Stimulated activated memory B cell treated with anti-CD40 and anti-IgM and Interleukin-4, amounts not matched to agents 10 μg/mL and 1 μg/mL and 100 μg/mL, for 72 hours (primary cell): ENCODE measurements around the gene GLRA3.

Experiments used
- ATAC-seq: fragments of 150-1000 bp; cut with Tn5 transposase; 2 replicates; pipeline ENCODE4 v1.10.0; 2021
- H3K27ac Mint-ChIP-seq: one replicate; pipeline ENCODE4 v1.8.0; 2022; ENCODE audit warnings: mild to moderate bottlenecking, mixed read lengths
- H3K27me3 Mint-ChIP-seq: one replicate; pipeline ENCODE4 v1.8.0; 2022; ENCODE audit warnings: mixed read lengths
- H3K36me3 Mint-ChIP-seq: one replicate; pipeline ENCODE4 v1.8.0; 2022; ENCODE audit warnings: mixed read lengths
- H3K4me1 Mint-ChIP-seq: one replicate; pipeline ENCODE4 v1.8.0; 2022; ENCODE audit warnings: mixed read lengths
- H3K4me3 Mint-ChIP-seq: one replicate; pipeline ENCODE4 v1.8.0; 2022; ENCODE audit warnings: mild to moderate bottlenecking, moderate library complexity, mixed read lengths
- H3K9me3 Mint-ChIP-seq: one replicate; pipeline ENCODE4 v1.8.0; 2022; ENCODE audit warnings: mixed read lengths

The GLRA3 gene

GRCh38 chr4:174627473-174627872 lies 201.6 kb downstream of the GLRA3 start:
- Mint-ChIP-seq H3K4me1 (no peaks in the 10 kb centered on the region), H3K4me3 (no peak overlapping the region), H3K9me3 (no peaks in the 10 kb centered on the region), H3K36me3 (no peaks in the 10 kb centered on the region), H3K27me3 (no peaks in the 10 kb centered on the region), H3K27ac (no peak overlapping the region)
- ATAC-seq, result no peak

GRCh38 chr4:174626342-174627008 lies 202.6 kb downstream of the GLRA3 start:
- no peaks in the 10 kb centered on the region for H3K4me1 Mint-ChIP-seq

GRCh38 chr4:174616661-174617060 lies 212.4 kb downstream of the GLRA3 start:
- ATAC-seq, result no peak
- peaks cover 6% of the 10 kb centered on the region for H3K4me1 Mint-ChIP-seq

More at GRCh38 chr4:174626342-174627008, 202.6 kb downstream of the GLRA3 start:
- Mint-ChIP-seq H3K36me3 (no peaks in the 10 kb centered on the region), H3K27ac (no peak overlapping the region), H3K4me3 (no peak overlapping the region), H3K9me3 (no peaks in the 10 kb centered on the region), H3K27me3 (no peaks in the 10 kb centered on the region)
- no peak for ATAC-seq

GRCh38 chr4:174613979-174614378 lies 215.1 kb downstream of the GLRA3 start:
- H3K9me3 Mint-ChIP-seq, result peaks cover 5% of the 10 kb centered on the region
- H3K36me3 Mint-ChIP-seq, result no peaks in the 10 kb centered on the region
- peaks cover 6% of the 10 kb centered on the region for H3K4me1 Mint-ChIP-seq
- peaks cover 5% of the 10 kb centered on the region for H3K27me3 Mint-ChIP-seq
- no peak for ATAC-seq
- no peak overlapping the region for H3K27ac Mint-ChIP-seq
- no peak overlapping the region for H3K4me3 Mint-ChIP-seq

More at GRCh38 chr4:174616661-174617060, 212.4 kb downstream of the GLRA3 start:
- Mint-ChIP-seq H3K27ac (no peak overlapping the region), H3K9me3 (peaks cover 5% of the 10 kb centered on the region), H3K27me3 (peaks cover 9% of the 10 kb centered on the region), H3K4me3 (no peak overlapping the region), H3K36me3 (no peaks in the 10 kb centered on the region)

GRCh38 chr4:174611792-174612191 lies 217.3 kb downstream of the GLRA3 start:
- no peak for ATAC-seq
- Mint-ChIP-seq H3K36me3 (no peaks in the 10 kb centered on the region), H3K4me3 (no peak overlapping the region), H3K27me3 (no peaks in the 10 kb centered on the region), H3K9me3 (peaks cover 5% of the 10 kb centered on the region), H3K27ac (no peak overlapping the region), H3K4me1 (peaks cover 6% of the 10 kb centered on the region)

GRCh38 chr4:174607792-174608191 lies 221.3 kb downstream of the GLRA3 start:
- Mint-ChIP-seq H3K36me3 (no peaks in the 10 kb centered on the region), H3K27ac (no peak overlapping the region), H3K4me3 (no peak overlapping the region), H3K9me3 (peaks cover 4% of the 10 kb centered on the region), H3K4me1 (no peaks in the 10 kb centered on the region), H3K27me3 (no peaks in the 10 kb centered on the region)
- ATAC-seq, result no peak

GRCh38 chr4:174604198-174604597 lies 224.8 kb downstream of the GLRA3 start:
- Mint-ChIP-seq H3K27me3 (no peaks in the 10 kb centered on the region), H3K4me1 (no peaks in the 10 kb centered on the region), H3K27ac (no peak overlapping the region), H3K36me3 (no peaks in the 10 kb centered on the region), H3K9me3 (no peaks in the 10 kb centered on the region), H3K4me3 (no peak overlapping the region)
- no peak for ATAC-seq

- Mint-ChIP-seq H3K4me3 (no peak overlapping the region), H3K36me3 (no peaks in the 10 kb centered on the region), H3K9me3 (peaks cover 4% of the 10 kb centered on the region), H3K4me1 (no peaks in the 10 kb centered on the region), H3K27ac (no peak overlapping the region), H3K27me3 (no peaks in the 10 kb centered on the region)
- ATAC-seq, result no peak
These were observed 228.7 kb downstream of the GLRA3 start for GRCh38 chr4:174600391-174600790.

- H3K9me3 Mint-ChIP-seq, result peaks cover 4% of the 10 kb centered on the region
- H3K27ac Mint-ChIP-seq, result no peak overlapping the region
- no peak overlapping the region for H3K4me3 Mint-ChIP-seq
- H3K4me1 Mint-ChIP-seq, result no peaks in the 10 kb centered on the region
- no peaks in the 10 kb centered on the region for H3K27me3 Mint-ChIP-seq
- ATAC-seq, result no peak
- H3K36me3 Mint-ChIP-seq, result no peaks in the 10 kb centered on the region
These were observed 230.2 kb downstream of the GLRA3 start for GRCh38 chr4:174598800-174599199.

GRCh38 chr4:174596513-174596912 lies 232.5 kb downstream of the GLRA3 start:
- peaks cover 4% of the 10 kb centered on the region for H3K9me3 Mint-ChIP-seq
- ATAC-seq, result no peak

GRCh38 chr4:174595141-174595929 lies 233.7 kb downstream of the GLRA3 start:
- Mint-ChIP-seq H3K4me1 (peaks cover 5% of the 10 kb centered on the region), H3K27ac (no peak overlapping the region), H3K4me3 (no peak overlapping the region), H3K9me3 (peaks cover 4% of the 10 kb centered on the region), H3K36me3 (no peaks in the 10 kb centered on the region), H3K27me3 (no peaks in the 10 kb centered on the region)
- no peak for ATAC-seq

More at GRCh38 chr4:174596513-174596912, 232.5 kb downstream of the GLRA3 start:
- H3K4me1 Mint-ChIP-seq, result peaks cover under 1% of the 10 kb centered on the region
- no peak overlapping the region for H3K27ac Mint-ChIP-seq
- no peak overlapping the region for H3K4me3 Mint-ChIP-seq
- no peaks in the 10 kb centered on the region for H3K36me3 Mint-ChIP-seq
- no peaks in the 10 kb centered on the region for H3K27me3 Mint-ChIP-seq

- Mint-ChIP-seq H3K4me3 (no peak overlapping the region), H3K9me3 (peaks cover 3% of the 10 kb centered on the region), H3K36me3 (no peaks in the 10 kb centered on the region), H3K27ac (no peak overlapping the region), H3K27me3 (no peaks in the 10 kb centered on the region), H3K4me1 (peaks cover 5% of the 10 kb centered on the region)
- ATAC-seq, result no peak
These were observed 235.3 kb downstream of the GLRA3 start for GRCh38 chr4:174593701-174594100.

- Mint-ChIP-seq H3K36me3 (no peaks in the 10 kb centered on the region), H3K9me3 (no peaks in the 10 kb centered on the region), H3K4me3 (no peak overlapping the region), H3K27ac (no peak overlapping the region), H3K27me3 (no peaks in the 10 kb centered on the region), H3K4me1 (peaks cover 5% of the 10 kb centered on the region)
- ATAC-seq, result no peak
These were observed 236.1 kb downstream of the GLRA3 start for GRCh38 chr4:174592985-174593335.

- H3K27me3 Mint-ChIP-seq, result no peaks in the 10 kb centered on the region
- peaks cover 5% of the 10 kb centered on the region for H3K4me1 Mint-ChIP-seq
- no peak overlapping the region for H3K27ac Mint-ChIP-seq
- H3K9me3 Mint-ChIP-seq, result peaks cover 3% of the 10 kb centered on the region
- no peaks in the 10 kb centered on the region for H3K36me3 Mint-ChIP-seq
- ATAC-seq, result no peak
- H3K4me3 Mint-ChIP-seq, result no peak overlapping the region
These were observed 236.6 kb downstream of the GLRA3 start for GRCh38 chr4:174592256-174592984.

GRCh38 chr4:174591243-174592021 lies 237.6 kb downstream of the GLRA3 start:
- peaks cover 5% of the 10 kb centered on the region for H3K4me1 Mint-ChIP-seq
- H3K27me3 Mint-ChIP-seq, result no peaks in the 10 kb centered on the region
- H3K27ac Mint-ChIP-seq, result no peak overlapping the region
- H3K9me3 Mint-ChIP-seq, result peaks cover 3% of the 10 kb centered on the region
- H3K36me3 Mint-ChIP-seq, result no peaks in the 10 kb centered on the region
- peak; percentile 89 for ATAC-seq
- no peak overlapping the region for H3K4me3 Mint-ChIP-seq
